Measurements from ENCODE around the gene RBM15B. TPM values are rescaled to one million over a fixed set of nuclear protein-coding genes. Genes with fewer than 3 reads are reported as not detected.
"Not testable (repeated sequence)": the region's sequence is repeated elsewhere in the genome, so short reads cannot be mapped to it uniquely, and the experiment has no call there.

RBM15B gene
- total RNA-seq, 1 donor, result 31.1 TPM

DNA sequence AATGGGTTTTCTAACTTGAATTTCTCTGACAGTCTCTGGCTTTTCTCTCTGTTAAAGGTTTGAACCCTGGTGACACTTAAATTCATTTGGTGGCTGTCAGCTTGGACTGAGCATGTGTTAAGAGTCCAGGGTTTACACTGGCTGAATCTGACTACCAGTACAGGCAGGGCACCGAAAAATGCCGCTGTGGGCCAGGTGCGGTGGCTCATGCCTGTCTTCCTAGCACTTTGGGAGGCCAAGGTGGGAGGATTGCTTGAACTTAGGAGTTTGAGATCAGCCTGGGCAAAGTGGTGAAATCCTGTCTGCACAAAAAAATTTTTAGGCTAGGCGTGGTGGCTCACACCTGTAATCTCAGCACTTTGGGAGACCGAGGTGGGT, 4.2 kb upstream of the RBM15B start:
- H3K4me3 ChIP-seq (ENCODE audit: low read depth, low read length), result peak overlapping the region; percentile 74
- TF ChIP-seq, protein P1, sequence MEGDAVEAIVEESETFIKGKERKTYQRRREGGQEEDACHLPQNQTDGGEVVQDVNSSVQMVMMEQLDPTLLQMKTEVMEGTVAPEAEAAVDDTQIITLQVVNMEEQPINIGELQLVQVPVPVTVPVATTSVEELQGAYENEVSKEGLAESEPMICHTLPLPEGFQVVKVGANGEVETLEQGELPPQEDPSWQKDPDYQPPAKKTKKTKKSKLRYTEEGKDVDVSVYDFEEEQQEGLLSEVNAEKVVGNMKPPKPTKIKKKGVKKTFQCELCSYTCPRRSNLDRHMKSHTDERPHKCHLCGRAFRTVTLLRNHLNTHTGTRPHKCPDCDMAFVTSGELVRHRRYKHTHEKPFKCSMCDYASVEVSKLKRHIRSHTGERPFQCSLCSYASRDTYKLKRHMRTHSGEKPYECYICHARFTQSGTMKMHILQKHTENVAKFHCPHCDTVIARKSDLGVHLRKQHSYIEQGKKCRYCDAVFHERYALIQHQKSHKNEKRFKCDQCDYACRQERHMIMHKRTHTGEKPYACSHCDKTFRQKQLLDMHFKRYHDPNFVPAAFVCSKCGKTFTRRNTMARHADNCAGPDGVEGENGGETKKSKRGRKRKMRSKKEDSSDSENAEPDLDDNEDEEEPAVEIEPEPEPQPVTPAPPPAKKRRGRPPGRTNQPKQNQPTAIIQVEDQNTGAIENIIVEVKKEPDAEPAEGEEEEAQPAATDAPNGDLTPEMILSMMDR (IDR thresholded peaks at IDR 0.05; ENCODE audit: insufficient read depth, low read depth, low read length), result no peak

DNA sequence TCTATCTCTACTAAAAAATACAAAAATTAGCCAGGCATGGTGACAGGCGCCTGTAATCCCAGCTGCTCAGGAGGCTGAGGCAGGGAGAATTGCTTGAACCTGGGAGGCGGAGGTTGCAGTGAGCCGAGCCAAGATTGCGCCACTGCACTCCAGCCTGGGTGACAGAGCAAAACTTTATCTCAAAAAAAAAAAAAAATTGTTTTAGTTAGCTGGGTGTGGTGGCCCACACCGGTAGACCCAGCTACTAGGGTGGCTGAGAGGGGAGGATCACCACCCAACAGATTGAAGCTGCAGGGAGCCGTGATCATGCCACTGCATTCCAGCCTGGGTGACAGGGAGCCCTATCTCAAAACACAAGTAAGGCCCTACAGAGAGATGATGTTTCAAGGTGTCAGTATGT, 3.8 kb upstream of the RBM15B start:
- DNase-seq (ENCODE audit: low read depth), result peak; percentile 21
- not testable (repeated sequence) for H3K4me3 ChIP-seq (ENCODE audit: low read depth, low read length)

More for the DNA sequence above, 4.2 kb upstream of the RBM15B start:
- no peak for DNase-seq (ENCODE audit: low read depth)

DNA sequence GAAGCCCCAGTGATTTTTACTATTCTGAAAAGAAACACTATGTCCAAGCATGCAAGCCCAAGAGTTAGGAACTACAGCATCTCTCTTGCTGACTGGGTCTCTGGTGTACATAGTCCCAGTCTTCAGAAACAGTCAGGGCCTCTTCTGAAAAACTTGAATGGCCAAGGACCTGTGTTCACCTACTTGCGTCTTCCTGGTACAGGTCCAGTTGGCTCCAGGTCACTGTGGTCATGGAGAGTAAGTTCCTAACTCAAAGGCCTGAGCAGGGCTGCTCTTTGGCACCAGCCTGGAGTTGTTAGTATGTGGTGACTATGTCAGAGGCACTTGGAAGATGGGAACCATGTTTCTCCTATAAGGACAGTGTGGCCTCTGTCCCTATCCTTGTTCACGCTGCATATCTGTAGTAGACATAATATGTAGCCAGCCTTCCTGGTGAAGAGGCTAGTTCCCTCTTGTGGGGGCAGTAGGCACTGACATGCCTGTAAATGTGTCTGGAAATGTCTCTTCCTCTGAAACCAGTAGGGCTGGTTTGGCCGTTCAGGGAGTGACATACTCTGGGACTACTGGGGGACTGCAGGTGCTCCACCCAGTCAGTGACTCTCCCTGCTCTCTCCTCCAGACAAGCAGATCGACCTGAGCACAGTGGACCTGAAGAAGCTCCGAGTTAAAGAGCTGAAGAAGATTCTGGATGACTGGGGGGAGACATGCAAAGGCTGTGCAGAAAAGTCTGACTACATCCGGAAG, 2.6 kb upstream of the RBM15B start:
- TF ChIP-seq, protein P1 (IDR thresholded peaks at IDR 0.05; ENCODE audit: insufficient read depth, low read depth, low read length), result peak; percentile 35
- H3K4me3 ChIP-seq (ENCODE audit: low read depth, low read length), result no peak overlapping the region
- no peak for DNase-seq (ENCODE audit: low read depth)

DNA sequence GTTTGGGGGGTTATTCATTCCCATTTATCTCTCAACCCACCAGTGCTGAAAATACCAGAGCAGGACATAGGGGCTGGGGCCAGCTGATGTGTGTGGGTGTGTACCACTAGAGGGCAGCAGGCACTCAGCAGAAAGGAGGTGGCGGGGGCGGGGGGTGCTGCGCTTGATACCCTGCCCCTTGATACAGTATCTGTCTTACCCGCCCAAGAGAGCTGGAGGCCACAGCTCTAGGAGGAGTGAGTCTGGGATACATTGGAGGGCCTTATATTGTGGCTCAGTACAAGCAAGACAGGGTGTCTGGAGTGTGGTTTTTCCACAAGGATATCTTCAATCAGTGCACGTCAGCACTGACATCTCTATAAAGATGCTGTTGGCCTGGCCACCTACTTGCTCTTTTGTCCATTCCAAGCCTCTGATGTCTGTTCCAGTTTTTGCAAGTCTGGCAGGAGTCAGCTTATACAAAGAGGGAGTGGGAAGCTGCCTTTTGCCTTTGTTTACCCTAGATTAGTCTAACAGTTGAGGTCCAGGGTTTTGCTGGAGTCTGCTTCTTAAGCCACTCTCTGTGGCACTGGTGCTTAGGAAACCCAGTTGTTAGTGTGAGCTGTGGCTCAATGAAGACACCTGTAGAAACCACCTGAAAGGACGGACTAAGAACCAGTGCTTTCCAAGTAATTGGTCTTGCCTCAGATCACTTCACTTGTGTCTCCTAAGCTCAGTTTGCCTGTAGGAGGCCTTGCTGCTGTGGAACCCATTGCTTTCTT, 1.5 kb upstream of the RBM15B start:
- TF ChIP-seq, protein P1 (IDR thresholded peaks at IDR 0.05; ENCODE audit: insufficient read depth, low read depth, low read length), result peak; percentile 82
- DNase-seq (ENCODE audit: low read depth), result peak; percentile 53
- no peak overlapping the region for H3K4me3 ChIP-seq (ENCODE audit: low read depth, low read length)

DNA sequence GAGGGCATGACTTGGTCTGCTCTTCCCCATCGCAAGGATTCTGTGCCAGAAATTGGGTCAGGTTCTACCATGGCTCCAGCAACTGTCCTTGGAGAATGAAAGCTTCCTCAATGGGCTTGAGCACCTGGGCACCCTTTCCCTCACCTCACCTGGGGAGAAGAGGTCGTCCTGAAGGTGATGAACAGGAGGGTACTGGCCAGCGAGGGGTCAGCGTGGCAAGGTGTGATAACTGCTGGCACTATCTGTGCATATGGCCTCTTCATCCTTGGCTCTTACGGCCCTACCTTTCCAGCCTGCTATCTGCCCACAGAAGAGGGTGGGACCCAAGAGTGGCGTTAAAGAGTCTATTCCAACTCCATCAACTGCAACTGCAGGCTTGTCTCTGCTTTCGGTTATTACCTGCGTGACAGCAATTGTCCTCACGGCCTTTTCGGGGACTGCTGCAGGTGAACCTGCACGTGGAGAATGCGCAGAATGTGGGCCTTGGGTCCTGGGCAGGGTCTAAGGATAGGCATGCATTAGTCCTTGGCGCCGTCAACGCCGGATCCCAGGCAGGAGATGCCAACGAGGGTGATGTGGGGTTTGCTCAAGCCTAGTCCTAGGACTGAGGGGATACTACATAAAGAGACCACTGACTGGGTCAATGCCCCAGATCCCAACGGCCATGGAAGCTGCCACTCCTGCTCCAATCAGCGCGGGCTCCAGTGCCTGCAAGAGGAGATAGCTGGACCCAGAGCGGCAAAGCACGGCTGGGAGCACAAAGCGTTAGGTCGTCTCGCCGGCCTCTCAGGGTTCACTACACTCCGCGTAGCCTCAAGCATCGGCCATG, 625 bp upstream of the RBM15B start:
- no peak for DNase-seq (ENCODE audit: low read depth)
- H3K4me3 ChIP-seq (ENCODE audit: low read depth, low read length), result peak overlapping the region; percentile 54
- TF ChIP-seq, protein P1 (IDR thresholded peaks at IDR 0.05; ENCODE audit: insufficient read depth, low read depth, low read length), result no peak

DNA sequence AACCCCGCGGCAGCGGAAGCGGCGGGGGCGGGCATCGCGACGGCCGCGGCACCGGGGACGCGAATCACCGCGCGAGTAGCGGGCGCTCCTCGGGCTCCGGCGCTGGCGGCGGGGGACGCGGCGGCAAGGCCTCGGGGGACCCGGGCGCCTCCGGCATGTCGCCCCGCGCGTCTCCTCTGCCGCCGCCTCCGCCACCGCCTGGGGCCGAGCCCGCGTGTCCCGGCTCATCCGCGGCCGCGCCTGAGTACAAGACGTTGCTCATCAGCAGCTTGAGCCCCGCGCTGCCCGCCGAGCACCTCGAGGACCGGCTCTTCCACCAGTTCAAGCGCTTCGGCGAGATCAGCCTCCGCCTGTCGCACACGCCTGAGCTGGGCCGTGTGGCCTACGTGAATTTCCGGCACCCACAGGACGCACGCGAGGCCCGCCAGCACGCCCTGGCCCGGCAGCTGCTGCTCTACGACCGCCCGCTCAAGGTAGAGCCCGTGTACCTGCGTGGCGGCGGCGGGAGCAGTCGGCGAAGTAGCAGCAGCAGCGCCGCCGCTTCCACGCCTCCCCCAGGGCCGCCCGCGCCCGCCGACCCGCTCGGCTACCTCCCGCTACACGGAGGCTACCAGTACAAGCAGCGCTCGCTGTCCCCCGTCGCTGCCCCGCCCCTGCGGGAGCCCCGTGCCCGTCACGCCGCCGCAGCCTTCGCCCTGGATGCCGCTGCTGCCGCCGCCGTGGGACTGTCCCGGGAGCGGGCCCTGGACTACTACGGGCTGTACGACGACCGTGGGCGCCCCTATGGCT, 675 bp downstream of the RBM15B start:
- TF ChIP-seq, protein P1 (IDR thresholded peaks at IDR 0.05; ENCODE audit: insufficient read depth, low read depth, low read length), result no peak
- DNase-seq (ENCODE audit: low read depth), result peak; percentile 43
- peak overlapping the region; percentile 65 for H3K4me3 ChIP-seq (ENCODE audit: low read depth, low read length)
